Endothelial cell of umbilical vein (primary cell): ENCODE measurements around the gene AJUBA.

ENCODE experiments used
- CTCF ChIP-seq, 2 donors: IDR thresholded peaks; 1 replicate in 1 of 2; 2 replicates in 1 of 2; pipeline ENCODE4 v1.5.1; 2011; ENCODE audit warnings: low read length in 2 of 2, mild to moderate bottlenecking in 2 of 2, moderate library complexity in 2 of 2, control low read depth in 1 of 2, inconsistent platforms in 1 of 2, low read depth in 1 of 2; ENCODE audit not compliant: insufficient read depth in 1 of 2; ENCODE audit errors: extremely low read depth in 1 of 2
- EZH2 ChIP-seq: IDR thresholded peaks from 2 replicates; pipeline ENCODE4 v1.6.1; 2012; ENCODE audit warnings: borderline replicate concordance, low read depth, mild to moderate bottlenecking, moderate library complexity, low read length, inconsistent platforms; ENCODE audit not compliant: severe bottlenecking
- MAX ChIP-seq: IDR thresholded peaks from 2 replicates; pipeline ENCODE4 v1.6.1; 2011; ENCODE audit not compliant: insufficient read depth, insufficient read length
- POLR2AphosphoS5 ChIP-seq: IDR thresholded peaks from 2 replicates; pipeline ENCODE4 v1.6.1; 2012; ENCODE audit warnings: low read depth, mild to moderate bottlenecking, control low read depth, low read length, moderate library complexity; ENCODE audit not compliant: insufficient read depth

GRCh38 chr14:22980672-22981089, 1.7 kb downstream of the AJUBA start:
- TF ChIP-seq CTCF (IDR thresholded peaks at IDR 0.05; ENCODE audit: extremely low read depth in 1 of 2, insufficient read depth in 1 of 2, low read depth in 1 of 2, low read length in 2 of 2): no peak
- no peak for TF ChIP-seq MAX
- no peak for TF ChIP-seq EZH2
- peak; percentile 72 for TF ChIP-seq POLR2AphosphoS5
